Thyroid gland (tissue), 4 donors: ENCODE results near the gene SCG3.
"Not testable (repeated sequence)": the region's sequence is repeated elsewhere in the genome, so short reads cannot be mapped to it uniquely, and the experiment has no call there.

Experiments
- POLR2A ChIP-seq, 2 donors: fragments of 450-650 bp; IDR thresholded peaks; one replicate each; pipeline ENCODE4 v1.6.1; 2017; ENCODE audit warnings: antibody characterized with exemption in 2 of 2, mild to moderate bottlenecking in 2 of 2, moderate library complexity in 1 of 2
- TF ChIP-seq, protein P1 (sequence below), 6 experiments: fragments of 200-600 bp in 3 of 6; fragments of 450-650 bp in 3 of 6; sonication (generic) in 3 of 6; IDR thresholded peaks; one replicate each; pipeline ENCODE4 v1.5.1; 2016 to 2019; ENCODE audit warnings: antibody characterized with exemption in 6 of 6, mild to moderate bottlenecking in 2 of 6, inconsistent platforms in 1 of 6, moderate library complexity in 1 of 6

- TF ChIP-seq, protein P1, sequence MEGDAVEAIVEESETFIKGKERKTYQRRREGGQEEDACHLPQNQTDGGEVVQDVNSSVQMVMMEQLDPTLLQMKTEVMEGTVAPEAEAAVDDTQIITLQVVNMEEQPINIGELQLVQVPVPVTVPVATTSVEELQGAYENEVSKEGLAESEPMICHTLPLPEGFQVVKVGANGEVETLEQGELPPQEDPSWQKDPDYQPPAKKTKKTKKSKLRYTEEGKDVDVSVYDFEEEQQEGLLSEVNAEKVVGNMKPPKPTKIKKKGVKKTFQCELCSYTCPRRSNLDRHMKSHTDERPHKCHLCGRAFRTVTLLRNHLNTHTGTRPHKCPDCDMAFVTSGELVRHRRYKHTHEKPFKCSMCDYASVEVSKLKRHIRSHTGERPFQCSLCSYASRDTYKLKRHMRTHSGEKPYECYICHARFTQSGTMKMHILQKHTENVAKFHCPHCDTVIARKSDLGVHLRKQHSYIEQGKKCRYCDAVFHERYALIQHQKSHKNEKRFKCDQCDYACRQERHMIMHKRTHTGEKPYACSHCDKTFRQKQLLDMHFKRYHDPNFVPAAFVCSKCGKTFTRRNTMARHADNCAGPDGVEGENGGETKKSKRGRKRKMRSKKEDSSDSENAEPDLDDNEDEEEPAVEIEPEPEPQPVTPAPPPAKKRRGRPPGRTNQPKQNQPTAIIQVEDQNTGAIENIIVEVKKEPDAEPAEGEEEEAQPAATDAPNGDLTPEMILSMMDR (IDR thresholded peaks at IDR 0.05), result not testable (repeated sequence)
- not testable (repeated sequence) for TF ChIP-seq POLR2A (IDR thresholded peaks at IDR 0.05)
These were observed 33.2 kb upstream of the SCG3 start for GRCh38 chr15:51648101-51648500.
